EH (cell line): ENCODE measurements around the gene DLX2.

Experiments
- DNase-seq: peaks from one replicate; pipeline ENCODE4 v3.0.0-alpha.2; 2015; ENCODE audit warnings: low read depth

The DLX2 gene

GRCh38 chr2:172107690-172108586, 5.2 kb upstream of the DLX2 start:
- no peak for DNase-seq

DNA sequence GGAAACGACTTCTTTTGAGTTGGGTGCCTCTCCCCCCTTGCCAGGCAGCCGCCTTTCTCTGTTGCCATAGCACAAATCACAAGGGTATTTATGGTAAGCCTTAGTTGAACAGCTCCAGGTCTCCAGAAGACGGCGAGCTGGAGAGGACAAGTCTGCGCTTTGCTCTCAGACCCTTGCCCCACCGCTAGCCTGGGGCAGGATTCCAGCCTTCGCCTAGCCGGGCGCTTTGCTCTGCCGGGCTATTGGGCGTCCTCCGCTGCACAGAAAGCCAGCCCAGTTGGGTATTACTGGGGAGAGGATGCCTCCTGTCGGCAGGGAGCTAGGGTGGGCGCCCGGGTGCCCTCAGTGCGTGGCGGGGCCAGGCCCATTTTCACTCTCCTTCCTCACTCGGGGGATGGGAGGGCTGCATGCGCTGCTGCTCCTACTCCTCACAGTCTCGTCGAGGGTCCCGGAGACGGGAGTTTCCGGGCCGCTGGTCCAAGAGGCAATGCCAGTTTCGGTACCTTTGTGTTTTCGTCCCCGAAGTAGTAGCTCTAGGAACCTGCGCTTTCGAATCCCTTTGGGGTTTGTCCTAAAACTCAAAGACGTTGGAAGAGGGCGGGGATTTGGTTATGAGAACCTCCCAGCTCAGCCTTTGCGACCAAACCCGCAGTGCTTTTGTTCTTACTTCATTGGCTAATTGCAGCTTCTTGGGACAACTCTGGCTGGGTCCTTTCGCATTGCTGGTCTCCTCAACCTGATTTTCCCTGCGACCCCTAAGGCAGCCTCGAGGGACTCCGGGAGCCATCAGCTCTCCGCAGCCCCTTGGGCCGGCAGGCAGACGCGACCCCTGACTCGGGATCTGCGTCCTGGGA, 3.6 kb upstream of the DLX2 start:
- peak; percentile 75 for DNase-seq

GRCh38 chr2:172105471-172106107, 2.9 kb upstream of the DLX2 start:
- DNase-seq: no peak

DNA sequence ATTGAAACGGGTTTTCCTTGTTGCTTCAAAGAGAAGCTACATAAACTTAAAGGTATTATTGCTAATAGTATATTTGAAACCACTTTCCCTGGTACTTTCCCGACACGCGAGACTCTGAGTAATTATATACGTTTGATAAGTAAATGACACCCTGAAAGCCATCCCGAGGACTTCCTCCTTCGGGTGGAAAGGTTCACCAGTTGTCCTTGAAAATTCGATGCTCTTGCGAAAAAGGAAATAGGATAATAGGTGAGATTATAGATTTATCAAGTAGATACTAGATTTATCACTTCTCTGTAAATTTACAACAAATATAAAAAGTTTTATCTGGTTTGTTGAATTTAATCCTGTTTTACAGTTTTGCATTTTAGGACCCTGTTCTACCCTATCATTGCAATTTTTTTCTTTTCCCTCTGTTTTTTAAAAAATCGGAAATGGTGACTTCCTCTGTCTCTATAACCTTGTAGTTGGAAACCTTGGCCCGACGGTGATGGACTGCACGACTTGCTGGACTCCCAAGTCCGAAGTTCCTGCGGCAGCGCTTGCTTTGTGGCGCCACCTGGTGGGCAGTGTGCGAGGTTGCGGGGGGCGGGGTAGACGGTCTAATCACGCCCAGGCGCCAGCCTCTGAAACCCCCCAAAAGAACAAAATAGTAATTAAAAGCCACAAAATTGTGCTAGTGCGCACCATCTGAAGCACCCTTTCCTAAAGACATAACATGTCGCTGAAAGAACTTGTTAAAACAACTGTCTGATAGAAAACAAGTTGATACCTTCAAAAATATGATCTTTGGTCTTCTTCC, 972 bp upstream of the DLX2 start:
- peak; percentile 85 for DNase-seq

DNA sequence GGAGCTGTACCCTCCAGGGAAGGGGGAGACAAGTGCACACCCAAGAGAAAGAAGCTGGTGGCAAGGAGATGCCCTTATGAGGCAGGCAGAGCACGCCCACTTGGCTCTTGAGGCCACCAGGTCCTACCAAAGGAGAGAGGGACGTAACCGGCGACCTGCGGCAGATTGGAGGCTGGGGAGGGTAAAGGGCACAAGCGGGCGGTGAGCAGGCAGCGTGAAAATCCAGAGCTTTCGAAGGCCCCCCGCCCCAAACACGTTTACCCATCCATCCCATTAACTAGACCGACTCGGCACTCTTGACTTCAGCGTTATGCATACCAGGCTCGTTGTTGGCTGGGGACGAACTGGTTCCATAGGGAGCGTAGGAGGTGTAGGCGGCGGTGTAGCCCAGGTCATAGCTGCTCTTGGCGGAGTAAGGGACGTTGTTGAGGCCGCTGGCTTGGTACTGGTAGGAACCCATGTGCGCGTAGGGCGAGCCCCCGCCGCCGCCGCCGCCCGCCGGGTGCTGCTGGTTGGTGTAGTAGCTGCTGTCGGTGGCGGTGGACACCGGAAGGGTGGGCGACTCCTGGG, 794 bp downstream of the DLX2 start:
- DNase-seq: peak; percentile 50

GRCh38 chr2:172100935-172101820, 1.5 kb downstream of the DLX2 start:
- DNase-seq: peak; percentile 59

- DNase-seq: peak; percentile 52
Measured at GRCh38 chr2:172100080-172100934, 2.4 kb downstream of the DLX2 start.

- no peak for DNase-seq
Measured at GRCh38 chr2:172099472-172100079, 3.1 kb downstream of the DLX2 start.

GRCh38 chr2:172098650-172099471, 3.8 kb downstream of the DLX2 start:
- DNase-seq: peak; percentile 90

- no peak for DNase-seq
Measured at GRCh38 chr2:172098287-172098649, 4.4 kb downstream of the DLX2 start.

- DNase-seq: peak; percentile 75
Measured at GRCh38 chr2:172097557-172098131, 5.1 kb downstream of the DLX2 start.

- DNase-seq: peak; percentile 97
Measured at GRCh38 chr2:172096626-172097547, 5.8 kb downstream of the DLX2 start.

- DNase-seq: peak; percentile 46
Measured at GRCh38 chr2:172095905-172096625, 6.6 kb downstream of the DLX2 start.

- DNase-seq: peak; percentile 94
Measured at GRCh38 chr2:172095146-172095904, 7.4 kb downstream of the DLX2 start.
